Panc1 (cell line): ENCODE data around the gene GRID1. TPM values are rescaled to one million over a fixed set of nuclear protein-coding genes. Genes with fewer than 3 reads are reported as not detected.

Source experiments
- ATAC-seq: fragments of 200-7000 bp; cut with Tn5 transposase; 2 replicates; pipeline ENCODE4 v1.9.1; 2020; ENCODE audit warnings: mild to moderate bottlenecking, moderate library complexity
- BruUV-seq: library from RNA; stranded (reverse); fragments of 400-500 nt; replicated peaks from 2 replicates; lab custom pipeline; 2021; lab: Mats Ljungman, UMichigan
- CTCF ChIA-PET: fragments of 300-600 bp; sonication (Branson Sonifier 250); formaldehyde crosslinking; loops from one replicate; lab custom pipeline; 2022; ENCODE audit warnings: antibody characterized with exemption; lab: Charles Lee
- POLR2A ChIA-PET: fragments of 300-600 bp; sonication (Branson Sonifier 250); formaldehyde crosslinking; loops from one replicate; lab custom pipeline; 2022; ENCODE audit warnings: antibody characterized with exemption; lab: Charles Lee
- DNase-seq: peaks from one replicate; pipeline ENCODE4 v3.0.0-alpha.2; 2010; ENCODE audit warnings: low read depth, low spot score
- H3K27ac ChIP-seq: 2 replicates; pipeline ENCODE4 v1.5.1; 2011; ENCODE audit warnings: mild to moderate bottlenecking, low read length, inconsistent platforms
- H3K27me3 ChIP-seq: fragments of 200-500 bp; sonication (Bioruptor generic); 2 replicates; pipeline ENCODE4 v1.6.0; 2014; ENCODE audit warnings: low read length, inconsistent platforms; ENCODE audit not compliant: control insufficient read depth, insufficient read depth
- H3K36me3 ChIP-seq: fragments of 200-500 bp; sonication (Bioruptor generic); 2 replicates; pipeline ENCODE4 v1.5.1; 2014; ENCODE audit warnings: inconsistent platforms, mild to moderate bottlenecking, low read length, moderate library complexity; ENCODE audit not compliant: control insufficient read depth, insufficient read depth
- H3K4me1 ChIP-seq: 2 replicates; pipeline ENCODE4 v1.5.1; 2011; ENCODE audit warnings: inconsistent platforms, mild to moderate bottlenecking, low read length, moderate library complexity; ENCODE audit not compliant: control insufficient read depth, insufficient read depth
- H3K4me3 ChIP-seq, 2 experiments: 2 replicates each; pipeline ENCODE4 v1.5.1; 2011 to 2012; ENCODE audit warnings: low read depth in 2 of 2, low read length in 2 of 2, mild to moderate bottlenecking in 2 of 2, inconsistent platforms in 1 of 2, moderate library complexity in 1 of 2
- H3K9me3 ChIP-seq: fragments of 200-500 bp; sonication (Bioruptor generic); 2 replicates; pipeline ENCODE4 v1.5.1; 2014; ENCODE audit warnings: low read depth, mild to moderate bottlenecking, inconsistent platforms, low read length, moderate library complexity; ENCODE audit not compliant: control insufficient read depth, insufficient read depth
- CTCF ChIP-seq: fragments of 450-650 bp; IDR thresholded peaks from 2 replicates; pipeline ENCODE4 v1.5.1; 2017; ENCODE audit warnings: mild to moderate bottlenecking
- POLR2AphosphoS5 ChIP-seq: IDR thresholded peaks from 2 replicates; pipeline ENCODE4 v1.6.1; 2012; ENCODE audit warnings: mild to moderate bottlenecking, low read depth, low read length, moderate library complexity
- REST ChIP-seq, 2 experiments: IDR thresholded peaks; 2 replicates each; pipeline ENCODE4 v1.6.1; 2011 to 2012; ENCODE audit warnings: low read depth in 2 of 2, control low read depth in 1 of 2, low read length in 1 of 2, mild to moderate bottlenecking in 1 of 2, moderate library complexity in 1 of 2; ENCODE audit not compliant: insufficient read depth in 1 of 2
- SIN3A ChIP-seq: IDR thresholded peaks from 2 replicates; pipeline ENCODE4 v1.6.1; 2012; ENCODE audit warnings: low read depth, mild to moderate bottlenecking, low read length, moderate library complexity, borderline replicate concordance; ENCODE audit not compliant: insufficient read depth
- TCF7L2 ChIP-seq: IDR thresholded peaks from 2 replicates; pipeline ENCODE4 v1.6.1; 2011; ENCODE audit warnings: mild to moderate bottlenecking, low read depth, low read length, inconsistent platforms
- in situ Hi-C: cut with HindIII; loops from 2 replicates; pipeline ENCODE4 v1.10.0; 2016; ENCODE audit warnings: low sequenced_read_pairs, low pct_unique_long_range_greater_than_20kb
- intact Hi-C: fragments of 100-400 bp; cut with micrococcal nuclease; formaldehyde crosslinking; loops from one replicate; pipeline ENCODE4 v1.10.0; 2022; ENCODE audit not compliant: unreplicated experiment
- total RNA-seq: library from RNA; stranded (reverse); gene quantifications from one replicate; pipeline ENCODE4 v1.2.1, GENCODE V29; 2021; ENCODE audit not compliant: unreplicated experiment

Gene GRID1
- total RNA-seq, 1 experiment from 2014 or later, result 2.3 TPM

- Histone ChIP-seq H3K4me3 (no peak overlapping the region), H3K27ac (no peak overlapping the region), H3K4me1 (no peaks in the 10 kb centered on the region), H3K9me3 (no peaks in the 10 kb centered on the region), H3K36me3 (no peaks in the 10 kb centered on the region), H3K27me3 (no peaks in the 10 kb centered on the region)
- ChIA-PET CTCF (no interaction called here), POLR2A (no interaction called here)
- BruUV-seq, result no TSS peak
- no peak for DNase-seq
- TF ChIP-seq SIN3A (no peak), REST (IDR thresholded peaks at IDR 0.05; ENCODE audit: insufficient read depth in 1 of 2, low read depth in 2 of 2, low read length in 1 of 2) (no peak), POLR2AphosphoS5 (no peak), TCF7L2 (no peak), CTCF (no peak)
- no peak for ATAC-seq
- in situ Hi-C loops, result no loop called here
- intact Hi-C loops, result no loop called here
These were observed 114.5 kb downstream of the GRID1 start for GRCh38 chr10:86252079-86252478.

GRCh38 chr10:86251426-86251825 lies 115.2 kb downstream of the GRID1 start:
- no peaks in the 10 kb centered on the region for H3K4me1 ChIP-seq
- in situ Hi-C loops, result no loop called here
- no peaks in the 10 kb centered on the region for H3K36me3 ChIP-seq
- H3K9me3 ChIP-seq, result no peaks in the 10 kb centered on the region
- intact Hi-C loops, result no loop called here
- no TSS peak for BruUV-seq
- TF ChIP-seq SIN3A (no peak), CTCF (no peak), REST (IDR thresholded peaks at IDR 0.05; ENCODE audit: insufficient read depth in 1 of 2, low read depth in 2 of 2, low read length in 1 of 2) (no peak), TCF7L2 (no peak), POLR2AphosphoS5 (no peak)
- H3K27me3 ChIP-seq, result no peaks in the 10 kb centered on the region
- DNase-seq (no peak), ATAC-seq (no peak)
- no peak overlapping the region for H3K4me3 ChIP-seq
- CTCF ChIA-PET, result no interaction called here
- POLR2A ChIA-PET, result no interaction called here
- H3K27ac ChIP-seq, result no peak overlapping the region
